MM.1S (cell line): Measurements from ENCODE around the gene PEAK1.
A peak's percentile ranks its signal among the peaks of the same experiment; 100 is the strongest.

Experiments used
- DNase-seq: peaks from one replicate; pipeline ENCODE4 v3.0.0-alpha.2; 2015
- H2AFZ ChIP-seq: fragments of 300-600 bp; sonication (generic); 2 replicates; pipeline ENCODE4 v1.6.0; 2016; ENCODE audit warnings: antibody characterized with exemption, low read length
- H3F3A ChIP-seq: fragments of 300-600 bp; sonication (generic); 2 replicates; pipeline ENCODE4 v1.6.1; 2016; ENCODE audit warnings: mild to moderate bottlenecking, antibody characterized with exemption, low read length, moderate library complexity, mixed read lengths; ENCODE audit not compliant: insufficient read depth
- H3K27ac ChIP-seq: fragments of 300-600 bp; sonication (generic); 2 replicates; pipeline ENCODE4 v1.5.1; 2016; ENCODE audit warnings: mild to moderate bottlenecking, low read length
- H3K27me3 ChIP-seq: fragments of 300-600 bp; sonication (generic); replicated peaks from 2 replicates; pipeline ENCODE4 v1.6.0; 2016; ENCODE audit warnings: low read length; ENCODE audit not compliant: insufficient read depth
- H3K36me3 ChIP-seq: fragments of 300-600 bp; sonication (generic); replicated peaks from 2 replicates; pipeline ENCODE4 v1.6.1; 2016; ENCODE audit warnings: mild to moderate bottlenecking, low read length, mixed read lengths; ENCODE audit not compliant: insufficient read depth
- H3K4me1 ChIP-seq: fragments of 300-600 bp; sonication (generic); 2 replicates; pipeline ENCODE4 v1.6.1; 2016; ENCODE audit warnings: low read length, mixed read lengths
- H3K4me2 ChIP-seq: fragments of 300-600 bp; sonication (generic); 2 replicates; pipeline ENCODE4 v1.6.0; 2016; ENCODE audit warnings: low read depth, low read length
- H3K4me3 ChIP-seq: fragments of 300-600 bp; sonication (generic); 2 replicates; pipeline ENCODE4 v1.5.1; 2016; ENCODE audit warnings: low read length, mixed read lengths
- H3K79me2 ChIP-seq: fragments of 300-600 bp; sonication (generic); 2 replicates; pipeline ENCODE4 v1.6.1; 2016; ENCODE audit warnings: mixed run types, low read length, mixed read lengths
- H3K9ac ChIP-seq: fragments of 300-600 bp; sonication (generic); 2 replicates; pipeline ENCODE4 v1.6.1; 2016; ENCODE audit warnings: low read length, mixed read lengths
- H3K9me2 ChIP-seq: fragments of 300-600 bp; sonication (generic); replicated peaks from 2 replicates; pipeline ENCODE4 v1.6.1; 2016; ENCODE audit warnings: mild to moderate bottlenecking, low read length, mixed read lengths; ENCODE audit not compliant: insufficient read depth
- H3K9me3 ChIP-seq: fragments of 300-600 bp; sonication (generic); replicated peaks from 2 replicates; pipeline ENCODE4 v1.6.1; 2016; ENCODE audit warnings: mild to moderate bottlenecking, low read length, mixed read lengths; ENCODE audit not compliant: insufficient read depth
- H4K20me1 ChIP-seq: fragments of 300-600 bp; sonication (generic); 2 replicates; pipeline ENCODE4 v1.6.1; 2016; ENCODE audit warnings: mild to moderate bottlenecking, low read length, moderate library complexity, mixed read lengths; ENCODE audit not compliant: insufficient read depth
- CTCF ChIP-seq: fragments of 300-600 bp; sonication (generic); IDR thresholded peaks from 2 replicates; pipeline ENCODE4 v1.5.1; 2016; ENCODE audit warnings: antibody characterized with exemption, low read length, mixed read lengths
- EZH2 ChIP-seq: fragments of 300-600 bp; sonication (generic); optimal IDR thresholded peaks from 2 replicates; pipeline ENCODE3; 2017; ENCODE audit warnings: low read depth, mild to moderate bottlenecking, antibody characterized with exemption, low read length, mixed read lengths
- EZH2phosphoT487 ChIP-seq: fragments of 300-600 bp; sonication (generic); IDR thresholded peaks from 2 replicates; pipeline ENCODE4 v1.6.1; 2018; ENCODE audit warnings: antibody characterized with exemption, low read length

The PEAK1 gene

DNA sequence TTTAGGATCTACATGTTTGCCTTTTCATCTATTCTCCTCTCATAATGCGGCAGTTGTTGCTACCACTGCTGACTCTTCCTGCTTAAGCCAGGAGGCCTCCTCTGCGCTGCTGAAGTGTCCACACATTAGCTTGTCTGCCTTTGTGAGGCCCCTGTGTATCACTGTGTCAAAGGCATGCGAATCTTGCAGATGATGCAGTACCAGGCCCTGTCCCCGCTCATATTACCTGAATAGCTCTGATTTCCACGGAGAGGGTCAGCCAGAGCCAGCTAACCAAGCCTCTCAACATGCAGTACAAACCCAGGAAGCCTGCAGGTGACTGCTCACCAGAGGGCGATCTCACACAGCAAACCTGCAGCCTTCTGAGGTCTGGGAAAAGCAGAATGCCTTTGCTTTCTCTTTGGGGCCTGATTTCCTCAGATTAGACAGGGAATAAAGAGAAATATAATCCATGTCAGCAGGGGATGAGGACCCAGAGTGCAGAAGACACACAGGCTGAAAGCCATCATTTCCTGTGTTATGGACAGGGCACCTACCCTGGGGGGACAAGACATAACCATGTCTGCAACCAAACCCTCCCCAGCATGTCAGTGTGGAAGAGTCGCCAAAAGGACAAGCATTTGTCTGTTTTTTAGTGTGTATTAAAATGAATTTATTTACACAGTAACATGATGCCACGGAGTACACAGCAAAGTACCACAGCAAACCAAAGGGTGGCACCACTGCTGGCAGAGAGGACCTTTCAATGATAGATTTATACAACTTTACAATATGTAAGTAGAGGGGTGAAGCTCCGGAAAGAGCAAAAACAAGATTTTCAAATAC, 312.2 kb downstream of the PEAK1 start:
- Histone ChIP-seq H3K36me3 (no peaks in the 10 kb centered on the region), H3K9ac (no peak overlapping the region), H3K4me3 (no peak overlapping the region), H3K27ac (no peak overlapping the region), H3F3A (no peaks in the 10 kb centered on the region), H3K4me1 (no peaks in the 10 kb centered on the region), H3K27me3 (no peaks in the 10 kb centered on the region), H3K79me2 (no peaks in the 10 kb centered on the region), H2AFZ (no peak overlapping the region), H3K4me2 (no peak overlapping the region), H3K9me3 (no peaks in the 10 kb centered on the region), H4K20me1 (no peaks in the 10 kb centered on the region), H3K9me2 (no peaks in the 10 kb centered on the region)
- TF ChIP-seq EZH2phosphoT487 (no peak), CTCF (peak; percentile 56)
- peak; percentile 23 for DNase-seq

GRCh38 chr15:77107068-77107467, 312.8 kb downstream of the PEAK1 start:
- no peaks in the 10 kb centered on the region for H3K9me2 ChIP-seq
- H3K4me3 ChIP-seq = no peak overlapping the region
- no peaks in the 10 kb centered on the region for H3K9me3 ChIP-seq
- H3F3A ChIP-seq = no peaks in the 10 kb centered on the region
- no peak overlapping the region for H3K27ac ChIP-seq
- no peaks in the 10 kb centered on the region for H4K20me1 ChIP-seq
- TF ChIP-seq EZH2phosphoT487 (no peak), EZH2 (no peak), CTCF (no peak)
- no peak overlapping the region for H3K9ac ChIP-seq
- no peaks in the 10 kb centered on the region for H3K36me3 ChIP-seq
- no peaks in the 10 kb centered on the region for H3K79me2 ChIP-seq
- no peak overlapping the region for H3K4me2 ChIP-seq
- H3K27me3 ChIP-seq = no peaks in the 10 kb centered on the region
- no peaks in the 10 kb centered on the region for H3K4me1 ChIP-seq
- DNase-seq = no peak
- H2AFZ ChIP-seq = no peak overlapping the region

GRCh38 chr15:77104155-77104554, 315.7 kb downstream of the PEAK1 start:
- H2AFZ ChIP-seq = no peak overlapping the region
- H3K4me1 ChIP-seq = no peaks in the 10 kb centered on the region
- no peaks in the 10 kb centered on the region for H3K36me3 ChIP-seq
- H4K20me1 ChIP-seq = no peaks in the 10 kb centered on the region
- no peaks in the 10 kb centered on the region for H3K79me2 ChIP-seq
- H3K27me3 ChIP-seq = no peaks in the 10 kb centered on the region
- no peak overlapping the region for H3K27ac ChIP-seq
- H3K4me3 ChIP-seq = no peak overlapping the region
- no peaks in the 10 kb centered on the region for H3K9me2 ChIP-seq
- no peak for TF ChIP-seq EZH2
- no peak for TF ChIP-seq EZH2phosphoT487
- TF ChIP-seq CTCF = no peak
- no peak overlapping the region for H3K9ac ChIP-seq
- H3F3A ChIP-seq = no peaks in the 10 kb centered on the region
- DNase-seq = no peak
- H3K9me3 ChIP-seq = no peaks in the 10 kb centered on the region
- H3K4me2 ChIP-seq = no peak overlapping the region
